K562 (cell line): ENCODE data around the gene KBTBD2. TPM values are rescaled to one million over a fixed set of nuclear protein-coding genes. Genes with fewer than 3 reads are reported as not detected.

ENCODE experiments used
- CBX2 ChIP-seq: fragments of 200-600 bp; sonication (generic); IDR thresholded peaks from one replicate; pipeline ENCODE4 v1.6.1; 2012; ENCODE audit warnings: mild to moderate bottlenecking, low read length, inconsistent platforms; ENCODE audit not compliant: insufficient read depth, poor library complexity, severe bottlenecking
- E2F4 ChIP-seq: sonication (generic); formaldehyde crosslinking; IDR thresholded peaks from 2 replicates; pipeline ENCODE4 v1.8.0; 2022; ENCODE audit warnings: mild to moderate bottlenecking, low read depth, missing genetic modification reagents
- ERF ChIP-seq: fragments of 450-650 bp; formaldehyde crosslinking; IDR thresholded peaks from 2 replicates; pipeline ENCODE4 v1.4.0; 2020; ENCODE audit warnings: mild to moderate bottlenecking, mixed read lengths
- ETV6 ChIP-seq, 3 experiments: fragments of 150-350 bp in 1 of 3; sonication (generic) in 1 of 3; formaldehyde crosslinking in 1 of 3; IDR thresholded peaks; 2 replicates each; pipeline versions ENCODE4 v1.6.1 to v1.8.0; 2014 to 2022; ENCODE audit warnings: borderline replicate concordance in 2 of 3, low read depth in 2 of 3, antibody characterized with exemption in 1 of 3, low read length in 1 of 3, mild to moderate bottlenecking in 1 of 3, missing genetic modification reagents in 1 of 3
- GABPB1 ChIP-seq: sonication (generic); formaldehyde crosslinking; IDR thresholded peaks from 2 replicates; pipeline ENCODE4 v1.8.0; 2022; ENCODE audit warnings: mild to moderate bottlenecking, missing genetic modification reagents
- GABPB2 ChIP-seq: fragments of 250-450 bp; sonication (Bioruptor Pico); conservative IDR thresholded peaks from 2 replicates; pipeline ENCODE4 v1.5.1; 2021; ENCODE audit warnings: mild to moderate bottlenecking
- HDAC3 ChIP-seq: fragments of 450-650 bp; IDR thresholded peaks from 2 replicates; pipeline ENCODE4 v1.6.1; 2018; ENCODE audit warnings: borderline replicate concordance, mild to moderate bottlenecking, moderate library complexity; ENCODE audit not compliant: partially characterized antibody
- ID3 ChIP-seq, 2 experiments: fragments of 250-450 bp in 1 of 2; fragments of 450-650 bp in 1 of 2; sonication (Bioruptor Pico) in 1 of 2; IDR thresholded peaks; 2 replicates each; pipeline versions ENCODE4 v1.6.1 to v1.8.0; 2016 to 2021; ENCODE audit warnings: mild to moderate bottlenecking in 2 of 2, moderate library complexity in 2 of 2, missing compliant biosample characterization in 1 of 2, missing genetic modification characterization in 1 of 2
- KLF1 ChIP-seq: fragments of 450-650 bp; IDR thresholded peaks from 2 replicates; pipeline ENCODE4 v1.6.1; 2016; ENCODE audit warnings: missing genetic modification characterization, missing compliant biosample characterization
- MAFG ChIP-seq: fragments of 450-650 bp; conservative IDR thresholded peaks from 2 replicates; pipeline ENCODE4 v1.6.1; 2016; ENCODE audit warnings: missing genetic modification characterization, missing compliant biosample characterization
- MED1 ChIP-seq: sonication (generic); formaldehyde crosslinking; IDR thresholded peaks from 2 replicates; pipeline ENCODE4 v1.8.1; 2023; ENCODE audit warnings: missing genetic modification reagents, borderline replicate concordance
- NCOA2 ChIP-seq, 2 experiments: fragments of 450-650 bp; IDR thresholded peaks; 2 replicates each; pipeline ENCODE4 v1.6.1; 2018; ENCODE audit warnings: mild to moderate bottlenecking in 2 of 2, moderate library complexity in 1 of 2; ENCODE audit not compliant: partially characterized antibody in 2 of 2
- PCBP1 ChIP-seq: fragments of 200-400 bp; formaldehyde crosslinking; IDR thresholded peaks from 2 replicates; pipeline ENCODE4 v1.6.1; 2018; ENCODE audit warnings: mild to moderate bottlenecking, low read depth, low read length; ENCODE audit not compliant: poor library complexity, severe bottlenecking
- POLR2B ChIP-seq: fragments of 450-650 bp; IDR thresholded peaks from 2 replicates; pipeline ENCODE4 v1.6.1; 2018; ENCODE audit warnings: low read depth; ENCODE audit not compliant: partially characterized antibody
- PPARD ChIP-seq: fragments of 250-450 bp; sonication (Bioruptor Pico); IDR thresholded peaks from 2 replicates; pipeline ENCODE4 v1.8.0; 2022; ENCODE audit warnings: inconsistent platforms, mild to moderate bottlenecking, moderate library complexity
- RBM14 ChIP-seq: fragments of 200-400 bp; formaldehyde crosslinking; IDR thresholded peaks from 2 replicates; pipeline ENCODE4 v1.6.1; 2018; ENCODE audit warnings: low read depth, mild to moderate bottlenecking, low read length, moderate library complexity, borderline replicate concordance; ENCODE audit not compliant: insufficient read depth
- RFX1 ChIP-seq: fragments of 450-650 bp; IDR thresholded peaks from 2 replicates; pipeline ENCODE4 v1.6.1; 2016; ENCODE audit warnings: mild to moderate bottlenecking, moderate library complexity
- SIRT6 ChIP-seq: IDR thresholded peaks from one replicate; pipeline ENCODE4 v1.6.1; 2012; ENCODE audit warnings: low read depth, mild to moderate bottlenecking, control low read depth, inconsistent platforms, low read length, moderate library complexity
- THAP7 ChIP-seq: fragments of 250-450 bp; sonication (Bioruptor Pico); IDR thresholded peaks from 2 replicates; pipeline ENCODE4 v1.5.0; 2021
- THRAP3 ChIP-seq: fragments of 450-650 bp; IDR thresholded peaks from 2 replicates; pipeline ENCODE4 v1.6.1; 2016; ENCODE audit warnings: mild to moderate bottlenecking, inconsistent platforms, borderline replicate concordance
- ZNF263 ChIP-seq: sonication (generic); formaldehyde crosslinking; IDR thresholded peaks from 2 replicates; pipeline ENCODE4 v1.8.0; 2022; ENCODE audit warnings: mild to moderate bottlenecking, missing genetic modification reagents, borderline replicate concordance
- ZNF277 ChIP-seq: fragments of 250-450 bp; sonication (Bioruptor Pico); IDR thresholded peaks from 2 replicates; pipeline ENCODE4 v1.8.0; 2022; ENCODE audit warnings: inconsistent platforms, mild to moderate bottlenecking, moderate library complexity, borderline replicate concordance
- ZNF707 ChIP-seq: fragments of 250-450 bp; sonication (Bioruptor Pico); conservative IDR thresholded peaks from 2 replicates; pipeline ENCODE4 v1.8.0; 2022; ENCODE audit warnings: inconsistent platforms, mild to moderate bottlenecking, moderate library complexity
- polyA plus RNA-seq, 8 experiments: library from polyadenylated mRNA; depleted of rRNA in 4 of 8; stranded (reverse) in 5 of 8; unstranded in 3 of 8; fragments of >200 nt; fragmentation: Nextera tagmentation in 2 of 8; fragmentation: Illumina TruSeq in 1 of 8; extraction: Ambion mirVana in 2 of 8; extraction: Trizol in 1 of 8; gene quantifications; 2 replicates each; pipeline versions ENCODE4 v1.2.1 to v1.2.3, GENCODE V29; 2011 to 2014; ENCODE audit warnings: inconsistent platforms in 1 of 8, missing spikeins in 1 of 8
- total RNA-seq, 7 experiments: library from RNA; depleted of rRNA in 6 of 7; stranded (reverse); fragments of >200 nt in 6 of 7; fragmentation: Illumina TruSeq in 2 of 7; extraction: Trizol in 2 of 7; gene quantifications; 2 replicates each; pipeline versions ENCODE4 v1.2.1 to v1.2.3, GENCODE V29; 2011 to 2021; ENCODE audit warnings: low replicate concordance in 1 of 7

Gene KBTBD2
- total and polyA plus RNA-seq, 9 of the 15 experiments (the other 6 are each of a cell fraction or from before 2014, with no cell fraction given): 22.8 to 62.2 (median 30.8) TPM

GRCh38 chr7:32891800-32892520 is 400 bp upstream of the KBTBD2 start (continued):
- TF ChIP-seq ETV6 (IDR thresholded peaks at IDR 0.05; ENCODE audit: borderline replicate concordance in 1 of 2, low read depth in 2 of 2, low read length in 1 of 2) (peak in 1 of 2 experiments; percentile 30; a peak in 2 of 4 replicates), ETV6 (CRISPR knock-in tag; IDR thresholded peaks at IDR 0.05; ENCODE audit: borderline replicate concordance) (no peak), RFX1 (no peak), NCOA2 (IDR thresholded peaks at IDR 0.05; ENCODE audit: partially characterized antibody in 2 of 2) (no peak), MAFG (tag) (no peak), PCBP1 (peak; percentile 17), ZNF707 (no peak), POLR2B (peak; percentile 63), THRAP3 (no peak), HDAC3 (no peak), THAP7 (CRISPR knock-in tag) (no peak), RBM14 (no peak), PPARD (no peak), GABPB1 (CRISPR knock-in tag) (peak; percentile 16; the same call in 1 of the 2 replicates), CBX2 (no peak), MED1 (CRISPR knock-in tag) (no peak), ZNF263 (CRISPR knock-in tag) (no peak), ID3 (CRISPR knock-in tag; IDR thresholded peaks at IDR 0.05) (no peak), ID3 (tag; IDR thresholded peaks at IDR 0.05) (peak; percentile 87; the same call in 1 of the 2 replicates), SIRT6 (no peak), GABPB2 (no peak), ERF (no peak; the same call in 1 of the 2 replicates), KLF1 (tag) (0 out of 2 replicates have a peak, but pooled peaks have one; percentile 52), E2F4 (CRISPR knock-in tag) (no peak), ZNF277 (CRISPR knock-in tag) (no peak)
